ENCODE data around the gene NUP214.
"Not testable (repeated sequence)": the region's sequence is repeated elsewhere in the genome, so short reads cannot be mapped to it uniquely, and the experiment has no call there.

The NUP214 gene

GRCh38 chr9:131153595-131153994 is 28.2 kb downstream of the NUP214 start:
- H3K4me3 ChIP-seq (replicated peaks; ENCODE audit: insufficient read depth, low read length), result no peak overlapping the region
- DNase-seq (ENCODE audit: low read depth in 1 of 2, low spot score in 1 of 2), result no peak
- TF ChIP-seq CTCF (IDR thresholded peaks at IDR 0.05; ENCODE audit: insufficient read depth, low read length) (no peak), GABPA (IDR thresholded peaks at IDR 0.05; ENCODE audit: low read depth) (no peak), REST (IDR thresholded peaks at IDR 0.05; ENCODE audit: insufficient replicate concordance, low read depth) (no peak), SPI1 (IDR thresholded peaks at IDR 0.05; ENCODE audit: borderline replicate concordance, low read depth) (no peak), POLR2AphosphoS5 (IDR thresholded peaks at IDR 0.05; ENCODE audit: low read depth) (no peak)
- H3K27ac ChIP-seq (replicated peaks), result no peak overlapping the region
- no peaks in the 10 kb centered on the region for H3K27me3 ChIP-seq (ENCODE audit: insufficient read depth, poor library complexity, severe bottlenecking)

GRCh38 chr9:131158673-131159072 is 33.3 kb downstream of the NUP214 start:
- not testable (repeated sequence) for H3K4me3 ChIP-seq (replicated peaks; ENCODE audit: insufficient read depth, low read length); H3K27me3 ChIP-seq (ENCODE audit: insufficient read depth, poor library complexity, severe bottlenecking); DNase-seq (ENCODE audit: low read depth in 1 of 2, low spot score in 1 of 2); H3K27ac ChIP-seq (replicated peaks)

- Histone ChIP-seq H3K27ac (replicated peaks) (no peak overlapping the region), H3K4me3 (replicated peaks; ENCODE audit: insufficient read depth, low read length) (no peak overlapping the region), H3K27me3 (ENCODE audit: insufficient read depth, poor library complexity, severe bottlenecking) (no peaks in the 10 kb centered on the region)
- TF ChIP-seq CTCF (IDR thresholded peaks at IDR 0.05; ENCODE audit: insufficient read depth, low read length) (no peak), POLR2AphosphoS5 (IDR thresholded peaks at IDR 0.05; ENCODE audit: low read depth) (no peak), SPI1 (IDR thresholded peaks at IDR 0.05; ENCODE audit: borderline replicate concordance, low read depth) (no peak), REST (IDR thresholded peaks at IDR 0.05; ENCODE audit: insufficient replicate concordance, low read depth) (no peak), GABPA (IDR thresholded peaks at IDR 0.05; ENCODE audit: low read depth) (no peak)
- DNase-seq (ENCODE audit: low read depth in 1 of 2, low spot score in 1 of 2), result no peak
Observed at GRCh38 chr9:131160416-131161112, 35.2 kb downstream of the NUP214 start.

- no peak for DNase-seq (ENCODE audit: low read depth in 1 of 2, low spot score in 1 of 2)
- Histone ChIP-seq H3K4me3 (replicated peaks; ENCODE audit: insufficient read depth, low read length) (no peak overlapping the region), H3K27ac (replicated peaks) (no peak overlapping the region), H3K27me3 (ENCODE audit: insufficient read depth, poor library complexity, severe bottlenecking) (no peaks in the 10 kb centered on the region)
- TF ChIP-seq POLR2AphosphoS5 (IDR thresholded peaks at IDR 0.05; ENCODE audit: low read depth) (no peak), CTCF (IDR thresholded peaks at IDR 0.05; ENCODE audit: insufficient read depth, low read length) (no peak), REST (IDR thresholded peaks at IDR 0.05; ENCODE audit: insufficient replicate concordance, low read depth) (no peak)
Observed at GRCh38 chr9:131161585-131161984, 36.2 kb downstream of the NUP214 start.
